ENCODE results near the gene NCBP3.

DNA sequence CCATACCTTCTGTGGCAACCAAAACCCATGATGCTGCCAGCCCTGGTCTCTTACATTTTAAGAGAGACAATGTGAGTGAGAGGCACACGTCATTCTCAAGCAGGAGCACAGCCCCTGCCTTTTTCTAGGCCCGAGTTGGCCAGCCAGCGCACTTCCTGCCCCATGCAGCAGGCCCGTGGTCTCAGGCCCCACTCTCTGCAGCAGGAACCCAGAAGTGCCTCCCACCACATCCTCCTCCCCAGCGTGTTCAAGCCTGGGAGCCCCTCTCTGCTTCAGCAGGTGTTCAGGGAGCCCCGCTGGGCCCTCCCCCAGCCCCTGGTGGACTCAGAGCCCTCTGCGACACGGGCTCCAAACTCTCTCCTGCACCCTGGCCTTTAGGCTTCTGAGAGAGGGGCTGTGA lies 75.6 kb downstream of the NCBP3 start:
- TF ChIP-seq CTCF (IDR thresholded peaks at IDR 0.05; ENCODE audit: low read length), result no peak
- TF ChIP-seq EZH2phosphoT487 (IDR thresholded peaks at IDR 0.05; ENCODE audit: low read length), result no peak
- TF ChIP-seq EZH2 (optimal IDR thresholded peaks at IDR 0.05; ENCODE audit: low read depth, low read length), result no peak

Data from MM.1S (cell line).